Stomach smooth muscle (tissue), 2 donors: ENCODE measurements around the gene DNAJA1.
"Not testable (repeated sequence)": the region's sequence is repeated elsewhere in the genome, so short reads cannot be mapped to it uniquely, and the experiment has no call there.

Experiments
- H3K27ac ChIP-seq: one replicate; pipeline ENCODE4 v1.7.0; 2013; ENCODE audit warnings: mild to moderate bottlenecking, low read length, inconsistent platforms
- H3K27me3 ChIP-seq, 2 donors: one replicate each; pipeline ENCODE4 v1.7.0; 2013; ENCODE audit warnings: low read length in 2 of 2; ENCODE audit not compliant: insufficient read depth in 2 of 2, control insufficient read depth in 1 of 2
- H3K36me3 ChIP-seq, 2 donors: one replicate each; pipeline ENCODE4 v1.7.0; 2013; ENCODE audit warnings: low read length in 2 of 2; ENCODE audit not compliant: control insufficient read depth in 2 of 2, insufficient read depth in 2 of 2
- H3K4me1 ChIP-seq: one replicate; pipeline ENCODE4 v1.7.0; 2013; ENCODE audit warnings: low read length; ENCODE audit not compliant: control insufficient read depth, insufficient read depth
- H3K4me3 ChIP-seq, 2 donors: one replicate each; pipeline ENCODE4 v1.7.0; 2013; ENCODE audit warnings: low read length in 2 of 2
- H3K9ac ChIP-seq, 2 donors: one replicate each; pipeline ENCODE4 v1.7.0; 2013; ENCODE audit warnings: low read length in 2 of 2, mild to moderate bottlenecking in 1 of 2
- H3K9me3 ChIP-seq, 2 donors: one replicate each; pipeline ENCODE4 v1.7.0; 2013; ENCODE audit warnings: low read length in 2 of 2; ENCODE audit not compliant: control insufficient read depth in 2 of 2
- donor health status: healthy.
- donor health status: Pancreatic carcinoma.

Gene DNAJA1

DNA sequence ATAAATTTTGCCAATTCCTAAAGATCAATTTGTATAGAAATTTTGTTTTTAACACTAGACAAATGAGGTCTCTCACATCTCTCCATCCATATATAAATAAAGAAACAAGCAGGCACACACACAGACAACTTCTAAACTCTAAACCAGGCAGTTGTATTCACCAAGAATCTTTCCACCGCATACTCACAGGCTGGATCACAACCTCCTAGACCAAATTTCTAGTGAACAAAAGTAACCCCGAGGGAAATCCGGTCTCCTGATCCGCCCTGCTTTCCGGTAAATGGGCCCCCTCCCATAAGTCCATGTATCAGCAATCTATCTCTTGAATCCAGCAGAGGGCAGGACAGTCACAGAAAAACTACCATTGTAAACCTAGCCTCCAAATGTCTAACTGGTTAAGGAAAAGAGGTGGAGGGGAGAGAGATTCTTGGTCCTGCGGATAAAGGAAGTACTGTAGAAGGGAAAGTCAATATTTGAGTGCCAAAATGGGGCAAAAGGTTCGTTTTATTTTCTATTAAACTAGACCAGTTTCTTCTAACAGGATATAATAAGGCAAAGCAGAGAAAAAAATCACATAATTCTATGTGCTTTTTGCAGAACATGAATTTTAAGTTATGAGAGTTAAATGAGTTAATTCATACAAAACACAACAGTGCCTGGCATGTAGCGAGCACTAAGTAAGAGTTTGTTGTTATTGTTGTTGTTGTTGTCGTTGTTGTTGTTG lies 56.2 kb downstream of the DNAJA1 start:
- no peak overlapping the region for H3K4me3 ChIP-seq
- H3K4me1 ChIP-seq = no peaks in the 10 kb centered on the region
- H3K36me3 ChIP-seq = no peaks in the 10 kb centered on the region
- no peaks in the 10 kb centered on the region for H3K27me3 ChIP-seq
- H3K9ac ChIP-seq = peak overlapping the region; percentile 21 to 57
- H3K9me3 ChIP-seq = no peaks in the 10 kb centered on the region
- H3K27ac ChIP-seq = no peak overlapping the region

DNA sequence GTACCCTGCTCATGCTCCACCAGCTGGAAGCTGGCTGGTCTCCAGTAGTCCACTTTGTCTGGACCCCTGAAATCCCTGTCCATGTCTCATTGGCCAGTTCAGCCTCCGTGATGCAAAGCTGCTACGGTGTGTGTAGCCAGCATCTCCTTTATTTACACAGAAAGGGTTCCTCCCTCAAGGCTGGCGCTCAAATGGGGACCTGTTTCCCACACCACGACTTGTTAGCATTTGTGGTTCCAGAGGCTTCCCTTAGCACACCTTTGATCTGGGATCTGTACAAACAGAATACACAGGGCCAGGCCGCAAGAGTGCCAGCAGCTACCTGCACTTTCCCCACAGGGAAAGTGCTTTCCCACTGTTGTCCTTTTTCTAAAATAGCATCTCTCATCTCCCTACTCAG lies 57.1 kb downstream of the DNAJA1 start:
- Histone ChIP-seq H3K9me3 (no peaks in the 10 kb centered on the region), H3K4me3 (no peak overlapping the region), H3K27me3 (no peaks in the 10 kb centered on the region), H3K27ac (no peak overlapping the region), H3K4me1 (no peaks in the 10 kb centered on the region), H3K9ac (peak overlapping the region in 1 of 2 donors; percentile 21), H3K36me3 (no peaks in the 10 kb centered on the region)

DNA sequence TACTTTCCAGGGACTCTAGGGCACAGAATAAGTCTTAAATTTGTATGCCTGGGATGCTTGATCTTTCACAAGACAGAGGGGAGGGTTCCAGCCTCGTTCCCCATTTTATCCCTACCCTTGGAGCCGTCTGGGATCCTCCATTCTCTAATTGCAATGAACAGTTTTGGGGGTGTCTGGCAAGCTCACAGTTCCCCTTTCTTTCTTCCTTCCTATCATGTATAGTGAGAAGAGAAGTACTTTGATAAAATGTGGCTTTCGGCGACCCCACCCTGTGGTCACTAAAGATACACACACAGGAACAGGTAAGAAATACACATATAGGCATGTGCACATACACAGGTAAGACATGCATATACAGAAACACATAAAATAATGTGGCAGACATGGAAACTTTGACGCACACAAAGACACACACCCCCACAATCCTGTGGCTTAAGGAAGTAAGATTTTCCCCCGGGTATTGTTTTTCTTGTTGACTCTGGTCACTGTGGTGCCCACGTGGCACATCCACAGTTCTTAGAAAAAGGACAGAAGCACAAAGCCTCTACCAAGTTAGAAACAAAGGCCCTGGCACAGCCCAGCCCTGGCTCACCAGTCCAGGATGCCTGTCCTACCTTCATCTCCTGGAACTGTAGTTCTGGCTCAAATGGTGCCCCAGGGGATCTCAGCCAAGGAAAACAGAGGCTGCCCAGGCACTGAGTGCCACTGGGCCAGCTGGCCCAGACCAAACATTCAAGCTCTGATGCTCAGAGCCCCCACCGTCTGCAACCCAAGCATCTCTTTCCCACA lies 57.7 kb downstream of the DNAJA1 start:
- Histone ChIP-seq H3K27ac (no peak overlapping the region), H3K4me3 (no peak overlapping the region), H3K4me1 (no peaks in the 10 kb centered on the region), H3K36me3 (no peaks in the 10 kb centered on the region), H3K27me3 (no peaks in the 10 kb centered on the region), H3K9me3 (no peaks in the 10 kb centered on the region), H3K9ac (peak overlapping the region in 1 of 2 donors; percentile 21)

DNA sequence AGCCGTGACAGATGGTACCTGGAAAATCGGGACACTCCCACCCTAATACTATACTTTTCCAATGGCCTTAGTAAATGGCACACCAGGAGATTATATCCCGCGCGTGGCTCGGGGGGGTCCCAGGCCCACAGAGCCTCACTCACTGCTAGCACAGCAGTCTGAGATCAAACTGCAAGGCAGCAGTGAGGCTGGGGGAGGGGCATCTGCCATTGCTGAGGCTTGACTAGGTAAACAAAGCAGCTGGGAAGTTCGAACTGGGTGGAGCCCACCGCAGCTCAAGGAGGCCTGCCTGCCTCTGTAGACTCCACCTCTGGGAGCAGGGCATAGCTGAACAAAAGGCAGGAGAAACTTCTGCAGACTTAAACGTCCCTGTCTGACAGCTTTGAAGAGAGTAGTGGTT lies 60.6 kb downstream of the DNAJA1 start:
- not testable (repeated sequence) for H3K36me3 ChIP-seq, H3K27ac ChIP-seq, H3K4me3 ChIP-seq, H3K4me1 ChIP-seq, H3K9ac ChIP-seq, H3K27me3 ChIP-seq, H3K9me3 ChIP-seq
